GM18526 (cell line): Measurements from ENCODE around the gene GALNT1.

Experiments
- POLR2A ChIP-seq: IDR thresholded peaks from 3 replicates; pipeline ENCODE4 v1.6.1; 2011; ENCODE audit not compliant: insufficient read length; ENCODE audit errors: extremely low read depth

GALNT1 gene

DNA sequence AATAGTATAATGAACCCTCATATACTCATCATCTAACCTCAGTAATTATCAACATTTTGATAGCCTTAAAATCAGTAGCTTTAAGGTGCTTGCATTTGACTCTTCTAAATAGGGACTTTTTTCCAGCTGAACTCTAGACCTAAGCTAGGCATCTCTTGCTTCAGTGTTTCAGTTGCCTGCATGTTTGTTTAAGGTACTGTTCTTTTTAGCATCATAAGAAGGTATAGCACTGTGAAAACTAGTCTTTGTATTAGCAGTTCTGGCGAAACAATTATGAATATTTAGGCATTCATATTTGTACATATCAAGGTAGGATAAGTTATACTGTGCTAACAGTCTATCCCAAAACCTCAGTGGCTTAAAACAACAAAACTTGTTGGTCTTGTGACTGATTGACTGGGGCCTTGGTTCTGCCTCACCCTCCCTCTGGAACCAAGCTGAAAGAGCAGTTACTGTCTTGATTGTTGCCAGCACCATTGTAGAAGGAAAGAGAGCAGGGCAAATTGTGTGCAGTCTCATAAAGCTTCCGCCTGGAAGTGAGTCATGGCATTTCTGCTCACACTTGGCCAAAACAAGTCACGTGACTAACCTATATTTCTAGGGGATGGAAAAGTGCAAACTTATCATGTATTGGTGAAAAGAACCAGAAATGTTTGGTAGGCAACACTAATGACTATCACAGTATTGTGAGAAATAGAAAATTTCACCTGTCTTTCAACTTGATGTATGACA, 24.3 kb downstream of the GALNT1 start:
- no peak for TF ChIP-seq POLR2A

DNA sequence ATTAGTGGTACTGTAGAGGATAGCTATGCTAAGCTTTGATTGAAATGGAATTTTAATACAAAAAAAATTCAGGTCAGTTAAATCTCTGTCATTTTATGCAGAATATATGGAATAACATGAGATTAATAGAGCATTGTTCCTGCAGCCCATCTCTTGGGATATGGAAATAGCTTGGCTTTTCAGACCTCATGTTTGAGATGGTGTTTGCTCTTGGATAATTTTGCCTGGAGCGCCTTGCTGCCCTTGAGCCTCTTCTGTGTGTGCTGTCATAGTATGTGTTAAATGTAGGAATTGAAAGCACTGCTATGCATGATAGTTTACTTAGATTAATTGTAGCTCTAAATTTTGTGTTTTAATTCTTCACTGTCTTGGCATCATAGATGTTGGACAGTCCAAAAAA, 27.7 kb downstream of the GALNT1 start:
- TF ChIP-seq POLR2A: no peak

DNA sequence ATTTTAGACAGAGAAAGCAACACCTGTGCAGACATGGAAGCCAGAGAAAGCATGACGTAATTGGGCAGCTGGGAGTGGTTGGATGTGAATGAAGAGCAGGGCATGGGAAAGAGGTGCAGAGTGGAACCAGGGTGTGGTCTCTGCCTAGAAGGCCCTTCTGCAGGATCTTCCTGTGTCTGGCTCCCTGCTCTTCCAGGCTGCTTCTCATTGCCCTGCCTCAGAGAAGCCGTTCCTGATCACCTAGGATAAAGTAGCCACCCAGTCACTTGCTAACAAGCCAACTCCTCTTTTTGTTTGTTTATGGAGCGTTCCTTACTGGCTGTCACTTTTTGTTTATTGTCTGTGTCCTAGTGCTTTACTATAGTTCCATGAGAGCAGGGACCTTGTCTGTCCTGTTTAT, 28.5 kb downstream of the GALNT1 start:
- no peak for TF ChIP-seq POLR2A

DNA sequence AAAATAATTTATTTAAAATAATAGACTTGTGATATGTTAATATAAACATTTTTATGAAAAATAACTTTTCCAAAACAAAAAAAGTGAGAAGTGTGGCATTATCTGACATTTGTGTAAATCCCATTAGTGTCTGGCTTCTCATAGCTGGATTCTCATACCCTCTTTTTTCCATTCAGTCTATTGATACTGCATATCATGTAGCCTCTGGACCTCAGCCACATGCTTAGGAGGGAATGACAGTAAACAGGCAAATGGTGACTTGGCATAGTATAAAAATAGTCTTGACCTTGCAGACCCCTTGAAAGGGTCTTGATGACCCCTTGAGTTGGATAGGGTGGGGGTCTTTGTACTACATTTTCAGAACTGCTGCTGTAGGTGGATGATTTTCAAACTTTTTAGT, 29.2 kb downstream of the GALNT1 start:
- TF ChIP-seq POLR2A: no peak

DNA sequence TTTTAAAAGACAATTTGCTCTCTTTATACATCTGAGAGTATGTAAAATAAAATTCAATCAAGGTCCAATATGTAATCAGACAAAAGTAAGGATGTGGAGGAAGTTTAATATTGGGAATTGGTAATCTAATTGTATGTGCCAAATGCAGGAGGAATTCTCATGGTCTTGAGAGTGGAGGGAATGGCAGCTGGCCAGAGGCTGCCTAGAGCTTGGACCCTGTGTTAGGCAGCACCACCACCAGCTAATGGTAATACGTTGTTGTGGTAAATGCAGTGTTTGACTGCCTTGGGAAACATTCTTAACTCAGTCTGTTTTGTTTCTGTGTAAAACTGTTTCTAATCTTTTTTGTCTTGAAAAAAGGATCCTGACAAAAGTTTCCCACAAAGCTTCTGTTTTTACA, 30.0 kb downstream of the GALNT1 start:
- TF ChIP-seq POLR2A: no peak

DNA sequence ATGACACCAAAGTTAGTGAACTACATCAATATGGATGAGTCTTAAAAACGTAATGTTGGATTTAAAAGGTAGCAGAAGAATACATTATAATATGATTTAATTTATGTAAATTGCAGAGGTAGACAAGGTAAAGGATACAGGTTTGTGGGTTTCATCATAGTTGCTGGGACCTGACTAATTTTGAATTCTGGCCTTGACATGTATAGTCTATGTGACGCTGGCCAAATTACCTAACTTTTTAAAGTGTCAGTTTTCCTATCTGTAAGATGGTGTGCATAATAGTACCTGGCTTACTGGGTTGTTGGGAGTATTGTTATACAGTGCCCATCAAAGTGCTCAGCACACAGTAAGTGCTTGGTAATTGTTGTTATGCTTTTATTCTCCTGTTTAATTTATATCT, 34.5 kb downstream of the GALNT1 start:
- TF ChIP-seq POLR2A: no peak

DNA sequence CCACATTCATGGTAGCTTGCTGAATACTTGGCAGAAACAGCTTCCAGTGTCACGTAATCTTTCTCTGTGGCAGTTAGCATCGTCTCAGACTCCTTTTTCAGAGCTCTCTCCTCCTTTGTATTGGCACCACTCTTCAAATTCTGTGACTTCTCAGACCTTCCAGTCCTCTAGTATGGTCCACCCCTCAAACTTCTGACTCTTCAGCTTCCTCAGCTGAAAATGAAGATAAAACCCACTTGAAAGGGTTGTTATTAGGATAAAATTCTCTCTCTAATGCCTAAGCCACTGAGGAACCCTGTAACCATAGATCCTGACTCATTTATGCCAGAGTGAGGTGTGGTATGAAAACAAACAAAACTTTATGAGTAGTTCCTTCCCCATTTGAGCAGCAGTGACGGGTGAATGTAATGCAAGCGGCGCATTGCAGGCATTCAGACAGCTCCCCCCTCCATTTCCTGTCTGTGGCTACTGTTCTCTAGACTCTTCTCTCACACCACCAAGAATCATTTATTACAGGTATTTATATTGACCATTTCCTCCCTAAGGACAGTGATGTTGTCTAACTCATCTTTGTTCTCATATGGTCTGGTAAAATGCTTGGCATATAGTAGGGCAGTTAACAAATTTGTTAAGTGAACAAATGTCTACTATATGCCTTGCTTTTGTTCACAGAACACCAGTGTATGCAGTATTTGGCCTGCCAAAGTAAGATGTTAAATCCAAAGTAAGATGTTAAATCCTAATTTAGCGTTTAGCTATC, 35.3 kb downstream of the GALNT1 start:
- TF ChIP-seq POLR2A: no peak

DNA sequence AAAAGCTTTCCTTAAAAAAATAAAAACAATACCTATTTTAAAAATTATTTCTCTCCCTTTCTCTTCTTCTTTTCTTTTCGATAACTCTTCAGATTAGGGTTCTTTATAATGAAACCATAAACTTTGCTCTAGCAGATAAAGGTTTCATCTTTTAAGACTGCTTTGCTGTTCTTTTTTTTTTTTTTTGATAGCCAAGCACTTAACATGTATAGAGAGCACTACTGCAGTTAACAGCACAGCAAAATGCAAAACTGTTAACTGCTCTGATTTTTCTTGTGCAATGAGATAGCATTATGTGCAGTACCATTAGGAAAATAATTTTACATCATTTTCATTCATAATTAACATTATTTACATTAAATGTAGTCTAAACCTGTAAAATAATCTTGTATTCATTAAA, 36.3 kb downstream of the GALNT1 start:
- TF ChIP-seq POLR2A: no peak

DNA sequence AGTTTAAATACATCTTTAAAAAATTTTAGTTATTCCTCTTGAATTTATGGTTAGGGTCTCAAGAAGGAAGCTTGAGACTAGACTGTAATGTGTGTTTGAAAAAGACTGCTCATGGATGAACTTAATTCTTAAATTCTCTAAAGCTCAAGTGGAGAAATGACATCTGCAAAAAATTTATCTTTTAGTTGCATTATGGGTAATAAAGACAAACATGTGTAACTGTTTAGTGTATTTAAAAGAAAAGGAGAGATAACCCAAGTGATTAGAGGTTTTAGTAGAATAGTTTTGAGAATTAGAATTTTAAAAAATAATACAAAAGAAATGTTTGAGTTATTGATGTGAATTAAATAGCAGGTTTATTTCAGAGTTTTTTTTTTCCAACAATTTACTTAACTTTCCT, 36.7 kb downstream of the GALNT1 start:
- TF ChIP-seq POLR2A: no peak

DNA sequence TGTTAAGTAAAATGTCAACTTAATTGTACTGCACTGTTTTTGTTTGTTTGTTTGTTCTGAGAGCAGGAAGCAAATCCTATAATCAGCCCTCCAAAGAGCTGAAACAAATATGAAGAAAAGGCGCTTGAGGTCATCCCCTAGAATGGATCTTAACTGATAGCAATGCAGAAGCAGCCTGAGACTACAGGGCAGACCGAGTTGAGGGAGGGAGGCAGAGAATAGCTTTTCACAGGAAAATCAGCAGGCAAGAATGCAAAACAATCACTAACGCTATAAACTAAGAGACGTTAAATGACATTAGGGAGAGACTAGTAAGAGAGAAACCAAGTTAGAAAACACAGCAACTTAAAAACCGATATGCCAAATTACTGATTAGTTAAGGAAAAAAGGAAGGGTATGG, 37.2 kb downstream of the GALNT1 start:
- no peak for TF ChIP-seq POLR2A

DNA sequence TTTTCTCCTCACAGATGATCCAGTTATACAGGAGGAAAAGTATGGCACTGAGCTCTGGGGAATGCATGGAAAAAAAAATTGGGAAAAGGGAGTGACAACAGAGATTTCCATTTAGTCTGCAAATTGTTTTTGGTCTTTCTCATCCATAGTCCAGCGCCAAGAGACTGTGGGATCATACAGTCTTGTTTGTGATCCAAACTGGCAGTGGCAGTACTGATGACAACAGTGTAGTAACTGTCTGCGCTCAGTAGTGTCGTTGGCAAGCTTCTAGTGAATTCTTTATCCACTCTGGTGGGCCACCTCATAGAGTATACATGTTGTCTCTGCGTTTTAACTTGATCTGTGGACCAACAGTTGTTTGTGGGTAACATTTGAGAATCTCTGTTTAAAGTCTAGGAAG, 37.9 kb downstream of the GALNT1 start:
- TF ChIP-seq POLR2A: no peak

DNA sequence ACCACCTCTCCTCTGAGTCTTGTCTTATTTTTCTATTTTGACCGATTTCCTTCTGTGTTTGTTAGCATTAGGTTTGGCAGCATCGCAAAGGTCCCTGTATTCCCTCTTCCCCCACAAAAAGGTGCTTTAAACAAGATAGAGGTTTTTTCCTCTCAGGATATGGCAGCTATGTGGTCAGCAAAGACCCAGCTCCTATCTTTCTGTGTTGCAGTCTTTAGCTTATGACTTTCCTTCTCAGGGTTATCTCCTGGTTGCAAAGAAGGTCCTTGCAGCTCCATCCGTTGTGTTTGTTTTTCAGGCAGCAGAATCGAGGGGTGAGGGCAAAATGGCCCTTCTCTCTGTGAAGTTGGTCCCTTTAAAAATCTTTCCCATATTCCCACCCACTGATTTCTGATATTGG, 38.4 kb downstream of the GALNT1 start:
- TF ChIP-seq POLR2A: no peak

DNA sequence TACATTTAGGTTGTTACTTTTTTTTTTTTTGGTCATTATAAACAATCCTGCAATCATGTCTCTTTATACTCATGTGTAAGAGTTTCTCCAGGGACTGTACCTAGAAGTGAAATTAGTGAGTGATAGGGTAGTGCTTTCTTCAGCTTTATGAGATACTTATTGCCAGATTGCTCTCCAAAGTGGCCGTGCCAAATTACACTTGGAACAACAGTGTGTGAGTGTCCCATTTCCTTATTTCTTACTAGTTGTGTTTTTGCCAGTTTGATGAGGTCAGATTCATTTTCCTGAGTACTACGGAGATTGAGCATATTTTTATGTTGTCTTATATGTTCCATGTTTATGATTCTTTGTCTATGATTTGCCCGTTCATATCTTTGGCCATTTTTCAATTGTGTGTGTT, 39.2 kb downstream of the GALNT1 start:
- TF ChIP-seq POLR2A: no peak

DNA sequence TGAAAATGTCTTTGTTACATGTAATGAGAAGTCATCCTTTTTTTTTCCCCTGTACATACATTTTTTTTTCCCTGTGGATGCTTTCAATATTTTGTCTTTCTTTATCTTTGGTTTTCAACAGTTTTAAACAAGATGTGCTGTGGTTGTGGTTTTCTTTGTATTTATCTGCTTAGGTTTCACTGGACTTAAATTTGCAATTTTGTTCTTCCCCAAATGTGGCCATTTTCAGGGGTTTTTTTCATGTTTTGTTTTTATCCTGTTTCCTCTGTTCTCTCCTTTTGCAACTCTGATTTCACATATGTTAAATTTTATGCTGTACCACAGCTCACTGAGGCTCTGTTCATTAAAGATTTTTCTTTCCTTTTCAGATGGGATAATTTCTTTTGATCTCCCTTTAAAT, 41.7 kb downstream of the GALNT1 start:
- TF ChIP-seq POLR2A: no peak

DNA sequence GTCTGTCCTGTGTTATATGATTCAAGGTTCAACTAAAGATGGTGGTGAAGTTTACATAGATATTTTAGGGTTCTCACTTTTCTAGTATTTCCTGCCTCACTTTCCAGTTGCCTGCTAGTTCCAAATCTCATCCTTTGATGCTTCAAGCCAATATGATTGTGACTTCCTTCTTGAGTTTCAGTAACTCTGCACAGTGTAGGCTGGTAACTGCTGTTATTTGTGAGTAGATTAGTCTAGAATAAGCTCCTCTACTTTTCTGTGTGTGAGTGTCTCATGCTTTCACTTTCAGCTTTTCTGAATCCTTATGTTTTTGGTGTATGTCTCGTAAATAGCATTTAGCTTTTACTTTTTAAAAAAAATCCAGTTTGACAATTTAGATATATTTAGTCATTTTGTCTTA, 42.6 kb downstream of the GALNT1 start:
- TF ChIP-seq POLR2A: no peak

DNA sequence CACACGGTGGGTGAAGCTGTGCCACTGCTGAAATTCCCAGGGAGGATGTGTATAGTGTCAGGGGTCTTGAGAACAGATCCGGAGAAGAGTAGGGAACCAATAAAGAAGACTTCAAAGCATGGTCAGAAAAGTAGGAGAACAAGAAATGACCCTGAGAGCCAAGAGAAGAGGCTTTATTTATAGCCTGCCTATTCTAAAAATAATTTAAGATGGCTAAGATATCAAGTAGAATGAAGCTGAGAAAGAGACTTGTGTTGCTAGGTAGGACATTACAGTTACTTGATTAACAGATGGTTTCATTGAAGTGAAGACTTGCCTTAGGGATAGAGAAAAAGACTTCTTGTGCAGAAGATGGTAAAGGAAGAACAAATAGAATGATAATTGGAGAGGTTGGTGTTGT, 43.7 kb downstream of the GALNT1 start:
- TF ChIP-seq POLR2A: no peak

DNA sequence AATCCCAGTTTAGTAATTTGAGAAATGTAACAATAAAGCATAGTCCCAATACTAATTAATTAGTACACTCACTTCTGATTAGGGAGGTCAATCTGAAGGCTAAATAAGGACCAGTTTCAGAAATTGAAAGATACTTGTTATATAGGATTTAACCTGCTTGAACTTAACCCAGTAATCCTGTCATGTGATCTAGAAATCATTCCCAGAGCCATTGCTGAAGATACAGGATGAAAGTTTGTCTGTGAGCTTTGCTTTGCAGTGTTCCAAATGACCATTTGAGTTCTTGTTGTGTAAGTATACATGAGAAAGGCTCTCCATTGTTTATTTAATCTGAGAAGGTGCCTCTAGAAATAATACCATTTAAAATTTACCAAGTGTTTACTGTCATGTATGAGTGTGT, 52.2 kb downstream of the GALNT1 start:
- no peak for TF ChIP-seq POLR2A
